HepG2 (cell line): Measurements from ENCODE around the gene MGST2. TPM values are rescaled to one million over a fixed set of nuclear protein-coding genes. Genes with fewer than 3 reads are reported as not detected.

Experiments
- ATAC-seq: fragments of 200-7000 bp; cut with Tn5 transposase; 3 replicates; pipeline ENCODE4 v1.9.1; 2020; ENCODE audit warnings: mild to moderate bottlenecking, moderate library complexity
- BruUV-seq: library from RNA; stranded (reverse); fragments of 400-500 nt; replicated peaks from 2 replicates; lab custom pipeline; 2021; lab: Mats Ljungman, UMichigan
- CTCF ChIA-PET: fragments of 300-600 bp; formaldehyde crosslinking; extraction: SDS; loops from one replicate; lab custom pipeline; 2021; ENCODE audit warnings: low total read pairs, inconsistent platforms, low intra/inter-chr PET ratio; lab: Yijun Ruan, JAX
- POLR2A ChIA-PET: fragments of 350-600 bp; sonication (Branson Sonifier 250); formaldehyde crosslinking; loops from one replicate; lab custom pipeline; 2020; ENCODE audit warnings: antibody characterized with exemption, inconsistent platforms; lab: Yijun Ruan, JAX
- DNase-seq: peaks from one replicate; pipeline ENCODE4 v3.0.0-alpha.2; 2015; ENCODE audit warnings: low spot score
- FAIRE-seq: peaks from 3 replicates; lab custom pipeline; 2011; peaks lifted over from hg19 to GRCh38; lab: Jason Lieb, UNC
- H2AFZ ChIP-seq: one replicate; pipeline ENCODE4 v1.6.1; 2011; ENCODE audit warnings: low read length, inconsistent platforms
- H3K27ac ChIP-seq: fragments of 300-600 bp; 3 replicates; pipeline ENCODE4 v1.8.0; 2011; ENCODE audit warnings: mixed run types, mild to moderate bottlenecking, mixed read lengths, low read length, inconsistent platforms; ENCODE audit not compliant: insufficient read depth; ENCODE audit errors: extremely low read length
- H3K27me3 ChIP-seq, 2 experiments: fragments of 200-600 bp in 1 of 2; 2 replicates in 1 of 2; 3 replicates in 1 of 2; pipeline versions ENCODE4 v1.6.0 to v1.8.0; 2011; ENCODE audit warnings: low read length in 2 of 2, mild to moderate bottlenecking in 2 of 2, moderate library complexity in 2 of 2, inconsistent platforms in 1 of 2; ENCODE audit not compliant: insufficient read depth in 2 of 2, control insufficient read depth in 1 of 2
- H3K36me3 ChIP-seq, 2 experiments: fragments of 200-600 bp in 1 of 2; replicated peaks in 1 of 2; 2 replicates in 1 of 2; 3 replicates in 1 of 2; pipeline versions ENCODE4 v1.5.1 to v1.8.0; 2011; ENCODE audit warnings: low read length in 2 of 2, inconsistent platforms in 1 of 2; ENCODE audit not compliant: insufficient read depth in 2 of 2, control insufficient read depth in 1 of 2
- H3K4me1 ChIP-seq: 2 replicates; pipeline ENCODE4 v1.5.1; 2012; ENCODE audit warnings: low read length, inconsistent platforms; ENCODE audit not compliant: insufficient read depth
- H3K4me2 ChIP-seq: 2 replicates; pipeline ENCODE4 v1.6.0; 2011; ENCODE audit warnings: low read depth, low read length, inconsistent platforms
- H3K4me3 ChIP-seq, 3 experiments: fragments of 200-600 bp in 1 of 3; sonication (generic), shearing (Covaris generic) in 1 of 3; replicated peaks in 1 of 3; 2 replicates each; pipeline ENCODE4 v1.5.1; 2011 to 2016; ENCODE audit warnings: low read length in 3 of 3, inconsistent platforms in 2 of 3, low read depth in 2 of 3, mild to moderate bottlenecking in 2 of 3, control low read depth in 1 of 3, mixed read lengths in 1 of 3; ENCODE audit not compliant: insufficient read depth in 1 of 3
- H3K79me2 ChIP-seq: one replicate; pipeline ENCODE4 v1.6.1; 2011; ENCODE audit warnings: low read length, inconsistent platforms; ENCODE audit not compliant: insufficient read depth
- H3K9ac ChIP-seq: 2 replicates; pipeline ENCODE4 v1.6.0; 2011; ENCODE audit warnings: mild to moderate bottlenecking, low read depth, low read length, inconsistent platforms; ENCODE audit not compliant: insufficient read depth
- H3K9me3 ChIP-seq: 2 replicates; pipeline ENCODE4 v1.5.1; 2012; ENCODE audit warnings: mild to moderate bottlenecking, low read length
- H4K20me1 ChIP-seq: 2 replicates; pipeline ENCODE4 v1.6.0; 2011; ENCODE audit warnings: inconsistent platforms, mild to moderate bottlenecking, low read length, moderate library complexity; ENCODE audit not compliant: insufficient read depth
- AGO2 ChIP-seq: fragments of 200-400 bp; formaldehyde crosslinking; optimal IDR thresholded peaks from 2 replicates; pipeline ENCODE3; 2017; ENCODE audit warnings: mild to moderate bottlenecking, low read depth, low read length, moderate library complexity
- BRCA1 ChIP-seq: sonication (generic); formaldehyde crosslinking; IDR thresholded peaks from 2 replicates; pipeline ENCODE4 v1.4.0; 2020; ENCODE audit warnings: missing genetic modification reagents
- MZF1 ChIP-seq: sonication (generic); formaldehyde crosslinking; IDR thresholded peaks from 2 replicates; pipeline ENCODE4 v1.8.1; 2023; ENCODE audit warnings: mild to moderate bottlenecking, missing genetic modification reagents, borderline replicate concordance
- SPEN ChIP-seq: sonication (generic); formaldehyde crosslinking; IDR thresholded peaks from 2 replicates; pipeline ENCODE4 v1.5.1; 2020; ENCODE audit warnings: low read depth, mild to moderate bottlenecking, missing genetic modification reagents
- SRSF4 ChIP-seq: fragments of 200-400 bp; formaldehyde crosslinking; IDR thresholded peaks from one replicate; pipeline ENCODE4 v1.6.1; 2018; ENCODE audit warnings: mild to moderate bottlenecking, low read depth, low read length, moderate library complexity; ENCODE audit not compliant: poor library complexity, severe bottlenecking
- ZFP37 ChIP-seq: sonication (generic); formaldehyde crosslinking; IDR thresholded peaks from 2 replicates; pipeline ENCODE4 v1.4.0; 2020; ENCODE audit warnings: missing genetic modification reagents, borderline replicate concordance
- ZNF232 ChIP-seq: sonication (generic); formaldehyde crosslinking; IDR thresholded peaks from 2 replicates; pipeline ENCODE4 v1.4.0; 2020; ENCODE audit warnings: missing genetic modification reagents, borderline replicate concordance
- ZNF256 ChIP-seq: sonication (generic); formaldehyde crosslinking; conservative IDR thresholded peaks from 2 replicates; pipeline ENCODE4 v1.4.0; 2020; ENCODE audit warnings: missing genetic modification reagents
- ZNF446 ChIP-seq: sonication (generic); formaldehyde crosslinking; IDR thresholded peaks from 2 replicates; pipeline ENCODE4 v1.5.0; 2020; ENCODE audit warnings: mild to moderate bottlenecking, missing genetic modification reagents
- WGBS: methylation state at CpG from one replicate; pipeline ENCODE4 v1.1.6; 2017; ENCODE audit warnings: low lambda C conversion rate; 5-methylcytosine and 5-hydroxymethylcytosine counted together
- in situ Hi-C: cut with HindIII; loops from 2 replicates; pipeline ENCODE4 v1.10.0; 2017; ENCODE audit warnings: low pct_unique_long_range_greater_than_20kb; ENCODE audit not compliant: extremely low pct_ligation_motif_present
- intact Hi-C: fragments of 100-400 bp; cut with micrococcal nuclease; formaldehyde crosslinking; loops from one replicate; pipeline ENCODE4 v1.10.0; 2022; ENCODE audit not compliant: unreplicated experiment
- polyA plus RNA-seq, 8 experiments: library from polyadenylated mRNA; depleted of rRNA in 3 of 8; stranded (reverse) in 7 of 8; unstranded in 1 of 8; fragments of >200 nt; fragmentation: Illumina TruSeq in 4 of 8; extraction: Trizol in 4 of 8; gene quantifications; 2 replicates each; pipeline versions ENCODE4 v1.2.1 to v1.2.3, GENCODE V29; 2011 to 2016; ENCODE audit warnings: low read depth in 4 of 8, missing spikeins in 1 of 8, mixed read lengths in 1 of 8; ENCODE audit not compliant: insufficient read depth in 1 of 8
- total RNA-seq, 5 experiments: library from RNA; depleted of rRNA; stranded (reverse); fragments of >200 nt; fragmentation: Illumina TruSeq; extraction: Trizol; gene quantifications; 2 replicates each; pipeline ENCODE4 v1.2.3, GENCODE V29; 2016; ENCODE audit warnings: low read depth in 1 of 5
- TF ChIP-seq, protein P1 (sequence below): sonication (generic); formaldehyde crosslinking; IDR thresholded peaks from 2 replicates; pipeline ENCODE4 v1.8.1; 2022; ENCODE audit warnings: low read depth, mild to moderate bottlenecking, missing genetic modification reagents
- TF ChIP-seq, protein P2 (sequence below), 2 experiments: sonication (generic) in 1 of 2; formaldehyde crosslinking in 1 of 2; IDR thresholded peaks; 2 replicates each; pipeline versions ENCODE4 v1.6.1 to v1.9.0; 2014 to 2022; ENCODE audit warnings: antibody characterized with exemption in 1 of 2, borderline replicate concordance in 1 of 2, inconsistent platforms in 1 of 2, low read depth in 1 of 2, missing genetic modification reagents in 1 of 2
- TF ChIP-seq, protein P3 (sequence below): sonication (generic); formaldehyde crosslinking; IDR thresholded peaks from 2 replicates; pipeline ENCODE4 v1.4.0; 2020; ENCODE audit warnings: missing genetic modification reagents, mild to moderate bottlenecking, borderline replicate concordance

The MGST2 gene
- total and polyA plus RNA-seq, 2 of the 13 experiments (the other 11 are each of a cell fraction or from before 2014, with no cell fraction given) = 205 to 416 TPM

DNA sequence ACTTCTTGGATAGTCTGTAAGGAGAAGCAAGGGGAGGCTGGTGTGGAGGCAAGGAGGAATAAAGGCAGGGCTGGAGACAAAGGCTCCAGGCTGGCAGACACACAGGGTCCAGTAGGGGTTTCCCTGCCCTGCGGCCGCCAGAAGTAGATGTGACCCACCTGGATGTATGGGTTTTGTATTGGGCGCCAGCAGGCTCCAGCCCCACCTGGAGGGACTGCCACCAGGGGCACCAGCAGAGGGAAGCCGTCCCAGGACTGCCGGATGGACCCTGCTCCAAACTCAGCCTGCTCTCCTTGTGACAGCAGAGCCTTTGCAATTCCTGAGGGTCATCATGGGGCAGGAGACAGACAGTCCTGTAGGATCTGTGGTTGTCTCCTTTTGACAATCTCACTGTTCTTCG is 52.7 kb downstream of the MGST2 start:
- POLR2A ChIA-PET = no interaction called here
- no peaks in the 10 kb centered on the region for H3K4me1 ChIP-seq
- no peaks in the 10 kb centered on the region for H4K20me1 ChIP-seq
- intact Hi-C loops (no loop called here), in situ Hi-C loops (no loop called here)
- peak; percentile 63 for ATAC-seq
- BruUV-seq = no TSS peak
- FAIRE-seq = no peak
- CTCF ChIA-PET = no interaction called here
- no peak overlapping the region for H3K4me3 ChIP-seq
- WGBS = no CpG with 5 or more reads among the region's 6 CpGs
- H3K4me2 ChIP-seq = no peak overlapping the region
- H2AFZ ChIP-seq = no peak overlapping the region
- peaks cover 7 to 37% of the 10 kb centered on the region in 2 experiments for H3K36me3 ChIP-seq
- H3K9me3 ChIP-seq = no peaks in the 10 kb centered on the region
- no peaks in the 10 kb centered on the region for H3K79me2 ChIP-seq
- no peaks in the 10 kb centered on the region for H3K27me3 ChIP-seq
- no peak for DNase-seq
- no peak overlapping the region for H3K9ac ChIP-seq
- no peak overlapping the region for H3K27ac ChIP-seq
- TF ChIP-seq, protein P1, sequence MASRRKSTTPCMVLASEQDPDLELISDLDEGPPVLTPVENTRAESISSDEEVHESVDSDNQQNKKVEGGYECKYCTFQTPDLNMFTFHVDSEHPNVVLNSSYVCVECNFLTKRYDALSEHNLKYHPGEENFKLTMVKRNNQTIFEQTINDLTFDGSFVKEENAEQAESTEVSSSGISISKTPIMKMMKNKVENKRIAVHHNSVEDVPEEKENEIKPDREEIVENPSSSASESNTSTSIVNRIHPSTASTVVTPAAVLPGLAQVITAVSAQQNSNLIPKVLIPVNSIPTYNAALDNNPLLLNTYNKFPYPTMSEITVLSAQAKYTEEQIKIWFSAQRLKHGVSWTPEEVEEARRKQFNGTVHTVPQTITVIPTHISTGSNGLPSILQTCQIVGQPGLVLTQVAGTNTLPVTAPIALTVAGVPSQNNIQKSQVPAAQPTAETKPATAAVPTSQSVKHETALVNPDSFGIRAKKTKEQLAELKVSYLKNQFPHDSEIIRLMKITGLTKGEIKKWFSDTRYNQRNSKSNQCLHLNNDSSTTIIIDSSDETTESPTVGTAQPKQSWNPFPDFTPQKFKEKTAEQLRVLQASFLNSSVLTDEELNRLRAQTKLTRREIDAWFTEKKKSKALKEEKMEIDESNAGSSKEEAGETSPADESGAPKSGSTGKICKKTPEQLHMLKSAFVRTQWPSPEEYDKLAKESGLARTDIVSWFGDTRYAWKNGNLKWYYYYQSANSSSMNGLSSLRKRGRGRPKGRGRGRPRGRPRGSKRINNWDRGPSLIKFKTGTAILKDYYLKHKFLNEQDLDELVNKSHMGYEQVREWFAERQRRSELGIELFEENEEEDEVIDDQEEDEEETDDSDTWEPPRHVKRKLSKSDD (CRISPR knock-in tag) = no peak
- TF ChIP-seq ZNF446 (CRISPR knock-in tag) (no peak), SPEN (peak; percentile 27; the same call in 1 of the 2 replicates), SRSF4 (no peak), AGO2 (peak; percentile 89), ZFP37 (CRISPR knock-in tag) (0 out of 2 replicates have a peak, but pooled peaks have one; percentile 18), MZF1 (no peak), BRCA1 (0 out of 2 replicates have a peak, but pooled peaks have one; percentile 45), ZNF256 (no peak), ZNF232 (CRISPR knock-in tag) (peak; percentile 35; the same call in 1 of the 2 replicates)
- TF ChIP-seq, protein P2, sequence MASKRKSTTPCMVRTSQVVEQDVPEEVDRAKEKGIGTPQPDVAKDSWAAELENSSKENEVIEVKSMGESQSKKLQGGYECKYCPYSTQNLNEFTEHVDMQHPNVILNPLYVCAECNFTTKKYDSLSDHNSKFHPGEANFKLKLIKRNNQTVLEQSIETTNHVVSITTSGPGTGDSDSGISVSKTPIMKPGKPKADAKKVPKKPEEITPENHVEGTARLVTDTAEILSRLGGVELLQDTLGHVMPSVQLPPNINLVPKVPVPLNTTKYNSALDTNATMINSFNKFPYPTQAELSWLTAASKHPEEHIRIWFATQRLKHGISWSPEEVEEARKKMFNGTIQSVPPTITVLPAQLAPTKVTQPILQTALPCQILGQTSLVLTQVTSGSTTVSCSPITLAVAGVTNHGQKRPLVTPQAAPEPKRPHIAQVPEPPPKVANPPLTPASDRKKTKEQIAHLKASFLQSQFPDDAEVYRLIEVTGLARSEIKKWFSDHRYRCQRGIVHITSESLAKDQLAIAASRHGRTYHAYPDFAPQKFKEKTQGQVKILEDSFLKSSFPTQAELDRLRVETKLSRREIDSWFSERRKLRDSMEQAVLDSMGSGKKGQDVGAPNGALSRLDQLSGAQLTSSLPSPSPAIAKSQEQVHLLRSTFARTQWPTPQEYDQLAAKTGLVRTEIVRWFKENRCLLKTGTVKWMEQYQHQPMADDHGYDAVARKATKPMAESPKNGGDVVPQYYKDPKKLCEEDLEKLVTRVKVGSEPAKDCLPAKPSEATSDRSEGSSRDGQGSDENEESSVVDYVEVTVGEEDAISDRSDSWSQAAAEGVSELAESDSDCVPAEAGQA (IDR thresholded peaks at IDR 0.05; ENCODE audit: low read depth) = no peak
- TF ChIP-seq, protein P2 (CRISPR knock-in tag; IDR thresholded peaks at IDR 0.05; ENCODE audit: borderline replicate concordance) = no peak
- TF ChIP-seq, protein P3, sequence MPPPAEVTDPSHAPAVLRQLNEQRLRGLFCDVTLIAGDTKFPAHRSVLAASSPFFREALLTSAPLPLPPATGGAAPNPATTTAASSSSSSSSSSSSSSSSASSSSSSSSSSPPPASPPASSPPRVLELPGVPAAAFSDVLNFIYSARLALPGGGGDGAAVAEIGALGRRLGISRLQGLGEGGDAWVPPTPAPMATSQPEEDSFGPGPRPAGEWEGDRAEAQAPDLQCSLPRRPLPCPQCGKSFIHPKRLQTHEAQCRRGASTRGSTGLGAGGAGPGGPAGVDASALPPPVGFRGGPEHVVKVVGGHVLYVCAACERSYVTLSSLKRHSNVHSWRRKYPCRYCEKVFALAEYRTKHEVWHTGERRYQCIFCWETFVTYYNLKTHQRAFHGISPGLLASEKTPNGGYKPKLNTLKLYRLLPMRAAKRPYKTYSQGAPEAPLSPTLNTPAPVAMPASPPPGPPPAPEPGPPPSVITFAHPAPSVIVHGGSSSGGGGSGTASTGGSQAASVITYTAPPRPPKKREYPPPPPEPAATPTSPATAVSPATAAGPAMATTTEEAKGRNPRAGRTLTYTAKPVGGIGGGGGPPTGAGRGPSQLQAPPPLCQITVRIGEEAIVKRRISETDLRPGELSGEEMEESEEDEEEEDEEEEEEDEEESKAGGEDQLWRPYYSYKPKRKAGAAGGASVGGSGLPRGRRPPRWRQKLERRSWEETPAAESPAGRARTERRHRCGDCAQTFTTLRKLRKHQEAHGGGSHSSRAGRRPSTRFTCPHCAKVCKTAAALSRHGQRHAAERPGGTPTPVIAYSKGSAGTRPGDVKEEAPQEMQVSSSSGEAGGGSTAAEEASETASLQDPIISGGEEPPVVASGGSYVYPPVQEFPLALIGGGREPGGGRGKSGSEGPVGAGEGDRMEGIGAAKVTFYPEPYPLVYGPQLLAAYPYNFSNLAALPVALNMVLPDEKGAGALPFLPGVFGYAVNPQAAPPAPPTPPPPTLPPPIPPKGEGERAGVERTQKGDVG (CRISPR knock-in tag) = no peak
